HepG2 (cell line): ENCODE results near the gene PIP4K2B. TPM values are rescaled to one million over a fixed set of nuclear protein-coding genes. Genes with fewer than 3 reads are reported as not detected.

Source experiments
- ARNT ChIP-seq: fragments of 450-650 bp; IDR thresholded peaks from 2 replicates; pipeline ENCODE4 v1.6.1; 2017
- CBX1 ChIP-seq: IDR thresholded peaks from one replicate; pipeline ENCODE4 v1.6.1; 2016; ENCODE audit warnings: antibody characterized with exemption, low read depth
- GPBP1L1 ChIP-seq: sonication (generic); formaldehyde crosslinking; IDR thresholded peaks from 2 replicates; pipeline ENCODE4 v1.5.0; 2020; ENCODE audit warnings: mild to moderate bottlenecking, missing genetic modification reagents
- IKZF1 ChIP-seq: fragments of 450-650 bp; IDR thresholded peaks from 2 replicates; pipeline ENCODE4 v1.7.1; 2016
- KAT8 ChIP-seq: IDR thresholded peaks from 2 replicates; pipeline ENCODE4 v1.6.1; 2016; ENCODE audit warnings: missing genetic modification reagents, missing compliant biosample characterization
- NCOA5 ChIP-seq: sonication (generic); formaldehyde crosslinking; IDR thresholded peaks from 2 replicates; pipeline ENCODE4 v1.4.0; 2020; ENCODE audit warnings: missing genetic modification reagents
- NFAT5 ChIP-seq: sonication (generic); formaldehyde crosslinking; IDR thresholded peaks from 2 replicates; pipeline ENCODE4 v1.4.0; 2020; ENCODE audit warnings: missing genetic modification reagents
- NR2F1 ChIP-seq, 2 experiments: fragments of 450-650 bp in 1 of 2; formaldehyde crosslinking in 1 of 2; IDR thresholded peaks; 2 replicates each; pipeline versions ENCODE4 v1.5.0 to v1.6.1; 2016 to 2020; ENCODE audit warnings: mild to moderate bottlenecking in 1 of 2, missing compliant biosample characterization in 1 of 2, missing genetic modification reagents in 1 of 2, moderate library complexity in 1 of 2
- SMYD3 ChIP-seq: sonication (generic); formaldehyde crosslinking; IDR thresholded peaks from 2 replicates; pipeline ENCODE4 v1.8.1; 2023; ENCODE audit warnings: mild to moderate bottlenecking, missing genetic modification reagents
- ZBTB25 ChIP-seq: IDR thresholded peaks from 2 replicates; pipeline ENCODE4 v1.6.1; 2018; ENCODE audit warnings: missing genetic modification reagents
- ZBTB38 ChIP-seq: sonication (generic); formaldehyde crosslinking; IDR thresholded peaks from 2 replicates; pipeline ENCODE4 v1.5.1; 2020; ENCODE audit warnings: mild to moderate bottlenecking, missing genetic modification reagents
- ZBTB44 ChIP-seq: sonication (generic); formaldehyde crosslinking; IDR thresholded peaks from 2 replicates; pipeline ENCODE4 v1.4.0; 2020; ENCODE audit warnings: missing genetic modification reagents
- ZBTB7B ChIP-seq: sonication (generic); formaldehyde crosslinking; IDR thresholded peaks from 2 replicates; pipeline ENCODE4 v1.4.0; 2020; ENCODE audit warnings: missing genetic modification reagents
- ZNF20 ChIP-seq: sonication (generic); formaldehyde crosslinking; IDR thresholded peaks from 2 replicates; pipeline ENCODE4 v1.4.0; 2020; ENCODE audit warnings: mild to moderate bottlenecking, moderate library complexity, missing genetic modification reagents
- ZNF253 ChIP-seq: sonication (generic); formaldehyde crosslinking; IDR thresholded peaks from 2 replicates; pipeline ENCODE4 v1.8.0; 2022; ENCODE audit warnings: mild to moderate bottlenecking, missing genetic modification reagents, borderline replicate concordance
- ZNF275 ChIP-seq: sonication (generic); formaldehyde crosslinking; IDR thresholded peaks from 2 replicates; pipeline ENCODE4 v1.8.0; 2022; ENCODE audit warnings: missing genetic modification reagents, mild to moderate bottlenecking, inconsistent platforms, borderline replicate concordance
- ZNF546 ChIP-seq: sonication (generic); formaldehyde crosslinking; conservative IDR thresholded peaks from 2 replicates; pipeline ENCODE4 v1.8.1; 2023; ENCODE audit warnings: mild to moderate bottlenecking, missing genetic modification reagents
- ZNF569 ChIP-seq: sonication (generic); formaldehyde crosslinking; IDR thresholded peaks from 2 replicates; pipeline ENCODE4 v1.5.0; 2020; ENCODE audit warnings: mild to moderate bottlenecking, missing genetic modification reagents, moderate library complexity, borderline replicate concordance
- ZNF703 ChIP-seq: sonication (generic); formaldehyde crosslinking; IDR thresholded peaks from 2 replicates; pipeline ENCODE4 v1.5.1; 2020; ENCODE audit warnings: missing genetic modification reagents, mild to moderate bottlenecking, moderate library complexity, borderline replicate concordance
- polyA plus RNA-seq, 8 experiments: library from polyadenylated mRNA; depleted of rRNA in 3 of 8; stranded (reverse) in 7 of 8; unstranded in 1 of 8; fragments of >200 nt; fragmentation: Illumina TruSeq in 4 of 8; extraction: Trizol in 4 of 8; gene quantifications; 2 replicates each; pipeline versions ENCODE4 v1.2.1 to v1.2.3, GENCODE V29; 2011 to 2016; ENCODE audit warnings: low read depth in 4 of 8, missing spikeins in 1 of 8, mixed read lengths in 1 of 8; ENCODE audit not compliant: insufficient read depth in 1 of 8
- total RNA-seq, 5 experiments: library from RNA; depleted of rRNA; stranded (reverse); fragments of >200 nt; fragmentation: Illumina TruSeq; extraction: Trizol; gene quantifications; 2 replicates each; pipeline ENCODE4 v1.2.3, GENCODE V29; 2016; ENCODE audit warnings: low read depth in 1 of 5

PIP4K2B gene
- total and polyA plus RNA-seq, 2 of the 13 experiments (the other 11 are each of a cell fraction or from before 2014, with no cell fraction given): 20.4 to 54.0 TPM

GRCh38 chr17:38799501-38800236 lies at the start of gene PIP4K2B (continued):
- TF ChIP-seq ZNF703 (no peak; the same call in 1 of the 2 replicates), ZBTB38 (CRISPR knock-in tag) (peak; percentile 75; the same call in 1 of the 2 replicates), CBX1 (no peak), ZNF253 (CRISPR knock-in tag) (no peak), IKZF1 (no peak), ZNF275 (CRISPR knock-in tag) (peak; percentile 81; the same call in 1 of the 2 replicates), ARNT (no peak), NFAT5 (CRISPR knock-in tag) (no peak), ZNF20 (no peak), ZBTB7B (CRISPR knock-in tag) (peak; percentile 94), GPBP1L1 (CRISPR knock-in tag) (no peak), KAT8 (CRISPR knock-in tag) (peak; percentile 88; the same call in 1 of the 2 replicates), ZBTB25 (CRISPR knock-in tag) (peak; percentile 99), ZBTB44 (no peak), NCOA5 (CRISPR knock-in tag) (no peak), SMYD3 (CRISPR knock-in tag) (peak; percentile 19; the same call in 1 of the 2 replicates), NR2F1 (CRISPR knock-in tag; IDR thresholded peaks at IDR 0.05) (0 out of 4 replicates have a peak, but pooled peaks have one; percentile 10 to 51), ZNF569 (no peak), ZNF546 (CRISPR knock-in tag) (peak; percentile 56; the same call in 1 of the 2 replicates)
